CD14-positive monocyte (primary cell): ENCODE data around the gene DNAJC2. TPM values are rescaled to one million over a fixed set of nuclear protein-coding genes. Genes with fewer than 3 reads are reported as not detected.

Experiments
- DNase-seq, 3 donors: peaks; one replicate each; pipeline ENCODE4 v3.0.0-alpha.2; 2011 to 2022
- H2AFZ ChIP-seq: 2 replicates; pipeline ENCODE4 v1.6.0; 2012; ENCODE audit warnings: mild to moderate bottlenecking, low read depth, low read length, inconsistent platforms; ENCODE audit not compliant: insufficient read depth, poor library complexity, severe bottlenecking
- H3K27ac ChIP-seq, 2 donors: 1 replicate in 1 of 2; 2 replicates in 1 of 2; pipeline ENCODE4 v1.5.1; 2012 to 2013; ENCODE audit warnings: low read length in 2 of 2, control low read depth in 1 of 2, inconsistent platforms in 1 of 2, low read depth in 1 of 2, mild to moderate bottlenecking in 1 of 2
- H3K27me3 ChIP-seq, 2 donors: one replicate each; pipeline versions ENCODE4 v1.6.0 to v1.6.1; 2011 to 2013; ENCODE audit warnings: low read length in 2 of 2; ENCODE audit not compliant: control insufficient read depth in 2 of 2, insufficient read depth in 2 of 2
- H3K36me3 ChIP-seq, 2 donors: replicated peaks in 1 of 2; 1 replicate in 1 of 2; 2 replicates in 1 of 2; pipeline versions ENCODE4 v1.5.1 to v1.6.1; 2012 to 2013; ENCODE audit warnings: low read length in 2 of 2, control low read depth in 1 of 2, inconsistent platforms in 1 of 2, mild to moderate bottlenecking in 1 of 2; ENCODE audit not compliant: insufficient read depth in 2 of 2, control insufficient read depth in 1 of 2
- H3K4me1 ChIP-seq, 2 donors: 1 replicate in 1 of 2; 2 replicates in 1 of 2; pipeline versions ENCODE4 v1.5.1 to v1.6.1; 2012 to 2013; ENCODE audit warnings: low read length in 2 of 2, control low read depth in 1 of 2, inconsistent platforms in 1 of 2, mild to moderate bottlenecking in 1 of 2, moderate library complexity in 1 of 2; ENCODE audit not compliant: insufficient read depth in 2 of 2, control insufficient read depth in 1 of 2
- H3K4me2 ChIP-seq: replicated peaks from 2 replicates; pipeline ENCODE3; 2012; ENCODE audit warnings: low read length, moderate library complexity, mild to moderate bottlenecking; ENCODE audit not compliant: poor library complexity, severe bottlenecking; ENCODE audit errors: extremely low read depth
- H3K4me3 ChIP-seq, 3 experiments: fragments of 200-600 bp in 1 of 3; sonication (generic) in 1 of 3; replicated peaks in 1 of 3; 1 replicate in 2 of 3; 2 replicates in 1 of 3; pipeline ENCODE4 v1.5.1; 2011 to 2013; ENCODE audit warnings: low read length in 3 of 3, mild to moderate bottlenecking in 3 of 3, control low read depth in 2 of 3, low read depth in 2 of 3, inconsistent platforms in 1 of 3, moderate library complexity in 1 of 3
- H3K79me2 ChIP-seq: 2 replicates; pipeline ENCODE4 v1.6.0; 2012; ENCODE audit warnings: mild to moderate bottlenecking, control low read depth, inconsistent platforms, low read length, moderate library complexity; ENCODE audit not compliant: insufficient read depth
- H3K9ac ChIP-seq: 2 replicates; pipeline ENCODE4 v1.6.0; 2017; ENCODE audit warnings: low read length, mild to moderate bottlenecking; ENCODE audit not compliant: insufficient read depth, poor library complexity, severe bottlenecking
- H3K9me3 ChIP-seq, 2 donors: replicated peaks in 1 of 2; 1 replicate in 1 of 2; 2 replicates in 1 of 2; pipeline versions ENCODE4 v1.5.1 to v1.6.1; 2012 to 2013; ENCODE audit warnings: low read length in 2 of 2, control low read depth in 1 of 2; ENCODE audit not compliant: control insufficient read depth in 1 of 2, insufficient read depth in 1 of 2
- H4K20me1 ChIP-seq: 2 replicates; pipeline ENCODE4 v1.6.0; 2012; ENCODE audit warnings: mild to moderate bottlenecking, low read length, control low read depth, moderate library complexity; ENCODE audit not compliant: insufficient read depth
- H3K27ac Mint-ChIP-seq, 7 donors: one replicate each; pipeline ENCODE4 v1.8.0; 2020; ENCODE audit warnings: mild to moderate bottlenecking in 7 of 7, mixed read lengths in 7 of 7, moderate library complexity in 6 of 7, inconsistent platforms in 2 of 7
- H3K27me3 Mint-ChIP-seq, 3 donors: one replicate each; pipeline ENCODE4 v1.8.0; 2021 to 2022; ENCODE audit warnings: low read depth in 3 of 3, mild to moderate bottlenecking in 3 of 3, mixed read lengths in 3 of 3, moderate library complexity in 3 of 3, inconsistent platforms in 1 of 3
- H3K36me3 Mint-ChIP-seq, 2 donors: one replicate each; pipeline ENCODE4 v1.8.0; 2020; ENCODE audit warnings: mixed read lengths in 2 of 2, inconsistent platforms in 1 of 2, mild to moderate bottlenecking in 1 of 2
- H3K4me1 Mint-ChIP-seq: one replicate; pipeline ENCODE4 v1.8.0; 2020; ENCODE audit warnings: mild to moderate bottlenecking, mixed read lengths
- H3K4me3 Mint-ChIP-seq, 2 donors: one replicate each; pipeline ENCODE4 v1.8.0; 2020; ENCODE audit warnings: mild to moderate bottlenecking in 2 of 2, mixed read lengths in 2 of 2, moderate library complexity in 1 of 2
- H3K9me3 Mint-ChIP-seq, 7 donors: one replicate each; pipeline ENCODE4 v1.8.0; 2020 to 2022; ENCODE audit warnings: mixed read lengths in 7 of 7, mild to moderate bottlenecking in 6 of 7, moderate library complexity in 6 of 7, inconsistent platforms in 2 of 7
- CTCF ChIP-seq: fragments of 200-600 bp; IDR thresholded peaks from one replicate; pipeline ENCODE4 v1.8.0; 2022; ENCODE audit warnings: antibody characterized with exemption, mild to moderate bottlenecking
- WGBS: methylation state at CpG from one replicate; pipeline ENCODE4 v1.1.5; 2013; ENCODE audit warnings: missing lambda C conversion rate; ENCODE audit not compliant: insufficient coverage; 5-methylcytosine and 5-hydroxymethylcytosine counted together
- intact Hi-C, 2 donors: fragments of 100-400 bp; cut with micrococcal nuclease; formaldehyde crosslinking; loops; one replicate each; pipeline versions ENCODE4 v1.15.0 to v1.15.1; 2023
- polyA plus RNA-seq, 3 donors: library from polyadenylated mRNA; depleted of rRNA in 1 of 3; unstranded in 2 of 3; stranded (reverse) in 1 of 3; fragments of 300-500 nt in 2 of 3; fragments of >200 nt in 1 of 3; fragmentation: Illumina TruSeq in 2 of 3; gene quantifications; 1 replicate in 2 of 3; 2 replicates in 1 of 3; pipeline ENCODE4 v1.2.3, GENCODE V29; 2012 to 2021

DNAJC2 gene
- polyA plus RNA-seq, 3 donors: 5.6 to 18.6 (median 8.8) TPM

GRCh38 chr7:103388469-103389140 lies 44.0 kb upstream of the DNAJC2 start:
- Histone ChIP-seq H3K4me2 (no peak overlapping the region), H3K27me3 (no peaks in the 10 kb centered on the region), H3K9ac (no peak overlapping the region), H4K20me1 (no peaks in the 10 kb centered on the region), H2AFZ (no peak overlapping the region), H3K4me1 (peaks cover 0 to 4% of the 10 kb centered on the region in 2 donors), H3K9me3 (no peaks in the 10 kb centered on the region), H3K27ac (no peak overlapping the region), H3K4me3 (no peak overlapping the region), H3K36me3 (no peaks in the 10 kb centered on the region), H3K79me2 (no peaks in the 10 kb centered on the region)
- Mint-ChIP-seq H3K4me1 (peaks cover 6% of the 10 kb centered on the region), H3K9me3 (no peaks in the 10 kb centered on the region), H3K27me3 (peaks cover 0 to 2% (median 0%) of the 10 kb centered on the region in 3 donors), H3K4me3 (no peak overlapping the region), H3K36me3 (no peaks in the 10 kb centered on the region), H3K27ac (no peak overlapping the region)
- DNase-seq: no peak
- 100% methylated on average over 1 of the region's 4 CpGs for WGBS
- TF ChIP-seq CTCF: no peak
- intact Hi-C loops: no loop called here

- no peak for DNase-seq
- intact Hi-C loops: no loop called here
- no peak for TF ChIP-seq CTCF
- Histone ChIP-seq H3K27ac (no peak overlapping the region), H3K4me2 (no peak overlapping the region), H4K20me1 (no peaks in the 10 kb centered on the region), H3K4me3 (no peak overlapping the region), H3K79me2 (no peaks in the 10 kb centered on the region), H3K4me1 (peaks cover 0 to 4% of the 10 kb centered on the region in 2 donors), H3K9ac (no peak overlapping the region), H3K36me3 (no peaks in the 10 kb centered on the region), H3K27me3 (no peaks in the 10 kb centered on the region), H2AFZ (no peak overlapping the region), H3K9me3 (no peaks in the 10 kb centered on the region)
- WGBS: 0% methylated on average over 1 of the region's 1 CpG
- Mint-ChIP-seq H3K27ac (no peak overlapping the region), H3K36me3 (no peaks in the 10 kb centered on the region), H3K4me1 (peaks cover 6% of the 10 kb centered on the region), H3K9me3 (no peaks in the 10 kb centered on the region), H3K4me3 (no peak overlapping the region), H3K27me3 (peaks cover 0 to 2% (median 0%) of the 10 kb centered on the region in 3 donors)
Observed at GRCh38 chr7:103387242-103387641, 42.7 kb upstream of the DNAJC2 start.
